K562 (cell line): ENCODE results near the gene NRSN2. TPM values are rescaled to one million over a fixed set of nuclear protein-coding genes. Genes with fewer than 3 reads are reported as not detected.
A peak's percentile ranks its signal among the peaks of the same experiment; 100 is the strongest.

Experiments
- ADNP ChIP-seq: fragments of 200-800 bp; sonication (Bioruptor generic); IDR thresholded peaks from 2 replicates; pipeline ENCODE4 v1.6.1; 2016; ENCODE audit warnings: missing genetic modification characterization, missing compliant biosample characterization
- AFF1 ChIP-seq, 2 experiments: fragments of 450-650 bp; IDR thresholded peaks; 2 replicates each; pipeline ENCODE4 v1.6.1; 2018; ENCODE audit warnings: mild to moderate bottlenecking in 2 of 2, low read depth in 1 of 2; ENCODE audit not compliant: partially characterized antibody in 2 of 2
- GATAD2B ChIP-seq: fragments of 450-650 bp; IDR thresholded peaks from 2 replicates; pipeline ENCODE4 v1.6.1; 2017; ENCODE audit warnings: mild to moderate bottlenecking, borderline replicate concordance
- MECOM ChIP-seq: fragments of 250-450 bp; sonication (Bioruptor Pico); IDR thresholded peaks from 2 replicates; pipeline ENCODE4 v1.8.0; 2022; ENCODE audit warnings: inconsistent platforms
- NFIC ChIP-seq: fragments of 450-650 bp; IDR thresholded peaks from 2 replicates; pipeline ENCODE4 v1.6.1; 2017; ENCODE audit warnings: mild to moderate bottlenecking, inconsistent platforms
- NUFIP1 ChIP-seq: fragments of 450-650 bp; IDR thresholded peaks from 2 replicates; pipeline ENCODE4 v1.6.1; 2018; ENCODE audit not compliant: partially characterized antibody
- POLR3A ChIP-seq: IDR thresholded peaks from 2 replicates; pipeline ENCODE4 v1.6.1; 2011; ENCODE audit warnings: borderline replicate concordance, mild to moderate bottlenecking, moderate library complexity; ENCODE audit not compliant: insufficient read length, insufficient read depth; ENCODE audit errors: extremely low read depth
- RB1 ChIP-seq: fragments of 450-650 bp; IDR thresholded peaks from 2 replicates; pipeline ENCODE4 v1.6.1; 2017; ENCODE audit warnings: low read depth, mild to moderate bottlenecking
- REST ChIP-seq, 2 experiments: fragments of 450-650 bp; formaldehyde crosslinking in 1 of 2; IDR thresholded peaks; 2 replicates each; pipeline versions ENCODE4 v1.4.0 to v1.6.1; 2014 to 2020; ENCODE audit warnings: mild to moderate bottlenecking in 2 of 2, borderline replicate concordance in 1 of 2, low read depth in 1 of 2
- TAF9B ChIP-seq: fragments of 450-650 bp; IDR thresholded peaks from 2 replicates; pipeline ENCODE4 v1.6.1; 2018; ENCODE audit warnings: mild to moderate bottlenecking; ENCODE audit not compliant: partially characterized antibody
- ZNF3 ChIP-seq: fragments of 250-450 bp; sonication (Bioruptor Pico); IDR thresholded peaks from 2 replicates; pipeline ENCODE4 v1.5.0; 2021; ENCODE audit warnings: mild to moderate bottlenecking, moderate library complexity
- ZNF384 ChIP-seq: IDR thresholded peaks from 2 replicates; pipeline ENCODE4 v1.6.1; 2012; ENCODE audit warnings: low read depth, low read length, improper control_type of control experiment
- ZNF740 ChIP-seq, 3 experiments: fragments of 200-800 bp in 1 of 3; sonication (Bioruptor generic) in 1 of 3; sonication (generic) in 1 of 3; formaldehyde crosslinking in 1 of 3; IDR thresholded peaks; 2 replicates each; pipeline versions ENCODE4 v1.6.1 to v1.8.0; 2016 to 2022; ENCODE audit warnings: mild to moderate bottlenecking in 2 of 3, missing compliant biosample characterization in 2 of 3, missing genetic modification characterization in 2 of 3, missing genetic modification reagents in 1 of 3
- polyA plus RNA-seq, 8 experiments: library from polyadenylated mRNA; depleted of rRNA in 4 of 8; stranded (reverse) in 5 of 8; unstranded in 3 of 8; fragments of >200 nt; fragmentation: Nextera tagmentation in 2 of 8; fragmentation: Illumina TruSeq in 1 of 8; extraction: Ambion mirVana in 2 of 8; extraction: Trizol in 1 of 8; gene quantifications; 2 replicates each; pipeline versions ENCODE4 v1.2.1 to v1.2.3, GENCODE V29; 2011 to 2014; ENCODE audit warnings: inconsistent platforms in 1 of 8, missing spikeins in 1 of 8
- total RNA-seq, 7 experiments: library from RNA; depleted of rRNA in 6 of 7; stranded (reverse); fragments of >200 nt in 6 of 7; fragmentation: Illumina TruSeq in 2 of 7; extraction: Trizol in 2 of 7; gene quantifications; 2 replicates each; pipeline versions ENCODE4 v1.2.1 to v1.2.3, GENCODE V29; 2011 to 2021; ENCODE audit warnings: low replicate concordance in 1 of 7

The NRSN2 gene
- total and polyA plus RNA-seq, 9 of the 15 experiments (the other 6 are each of a cell fraction or from before 2014, with no cell fraction given), result 7.5 to 29.7 (median 11.1) TPM

GRCh38 chr20:380763-381580 is 34.1 kb downstream of the NRSN2 start (continued):
- TF ChIP-seq ADNP (tag), result no peak
- TF ChIP-seq MECOM (CRISPR knock-in tag), result 0 out of 2 replicates have a peak, but pooled peaks have one; percentile 6
- 0 out of 2 replicates have a peak, but pooled peaks have one; percentile 47 for TF ChIP-seq ZNF740 (CRISPR knock-in tag; IDR thresholded peaks at IDR 0.05)
- no peak for TF ChIP-seq ZNF740 (tag; IDR thresholded peaks at IDR 0.05)
- TF ChIP-seq GATAD2B, result peak; percentile 77; the same call in 1 of the 2 replicates
- peak; percentile 33; the same call in 1 of the 2 replicates for TF ChIP-seq REST (IDR thresholded peaks at IDR 0.05; ENCODE audit: borderline replicate concordance)
- TF ChIP-seq REST (CRISPR knock-in tag; IDR thresholded peaks at IDR 0.05; ENCODE audit: low read depth), result no peak
- TF ChIP-seq ZNF3 (CRISPR knock-in tag), result no peak
- TF ChIP-seq AFF1 (IDR thresholded peaks at IDR 0.05; ENCODE audit: low read depth in 1 of 2, partially characterized antibody in 2 of 2), result peak in 1 of 2 experiments; percentile 93
- peak; percentile 76 for TF ChIP-seq RB1
- TF ChIP-seq POLR3A, result no peak
- peak; percentile 68 for TF ChIP-seq NFIC
- TF ChIP-seq ZNF384, result no peak
- TF ChIP-seq NUFIP1, result no peak
- peak; percentile 87 for TF ChIP-seq TAF9B
